ENCODE results near the gene MLYCD. TPM values are rescaled to one million over a fixed set of nuclear protein-coding genes. Genes with fewer than 3 reads are reported as not detected.
"Not testable (repeated sequence)": the region's sequence is repeated elsewhere in the genome, so short reads cannot be mapped to it uniquely, and the experiment has no call there.

The MLYCD gene
- polyA plus RNA-seq, 1 donor, result 5.3 TPM

GRCh38 chr16:83939266-83939855, 40.4 kb downstream of the MLYCD start:
- no peak for DNase-seq

GRCh38 chr16:83940119-83940518, 41.2 kb downstream of the MLYCD start:
- DNase-seq, result no peak

- DNase-seq, result no peak
Observed at GRCh38 chr16:83940630-83941378, 41.9 kb downstream of the MLYCD start.

GRCh38 chr16:83941546-83941945, 42.6 kb downstream of the MLYCD start:
- DNase-seq, result not testable (repeated sequence)

- no peak for DNase-seq
Observed at GRCh38 chr16:83942074-83942473, 43.2 kb downstream of the MLYCD start.

- DNase-seq, result no peak
Observed at GRCh38 chr16:83942815-83943515, 44.0 kb downstream of the MLYCD start.

- DNase-seq, result no peak
Observed at GRCh38 chr16:83943516-83944050, 44.7 kb downstream of the MLYCD start.

- DNase-seq, result no peak
Observed at GRCh38 chr16:83945587-83945986, 46.7 kb downstream of the MLYCD start.

- DNase-seq, result no peak
Observed at GRCh38 chr16:83946154-83946780, 47.4 kb downstream of the MLYCD start.

- DNase-seq, result no peak
Observed at GRCh38 chr16:83946781-83947566, 48.1 kb downstream of the MLYCD start.

- DNase-seq, result no peak
Observed at GRCh38 chr16:83947642-83948234, 48.8 kb downstream of the MLYCD start.

- no peak for DNase-seq
Observed at GRCh38 chr16:83948914-83949723, 50.2 kb downstream of the MLYCD start.

- DNase-seq, result no peak
Observed at GRCh38 chr16:83949724-83950001, 50.7 kb downstream of the MLYCD start.

- DNase-seq, result not testable (repeated sequence)
Observed at GRCh38 chr16:83950862-83951399, 52.0 kb downstream of the MLYCD start.

- no peak for DNase-seq
Observed at GRCh38 chr16:83951544-83951943, 52.6 kb downstream of the MLYCD start.

- no peak for DNase-seq
Observed at GRCh38 chr16:83952587-83952939, 53.6 kb downstream of the MLYCD start.

GRCh38 chr16:83952940-83953795, 54.3 kb downstream of the MLYCD start, which contains the start of gene OSGIN1:
Gene OSGIN1 (plus strand): TSS chr16:83953240. CDS start chr16:83957672, 4,432 bp downstream.
- peak; percentile 64 for DNase-seq

- no peak for DNase-seq
Observed at GRCh38 chr16:83953796-83954576, 55.1 kb downstream of the MLYCD start.

Data from left kidney (tissue), 2 donors.